HG02610 (cell line): ENCODE data around the gene ACVR2B.

Experiments used
- ATAC-seq: cut with Tn5 transposase; IDR thresholded peaks from one replicate; pipeline ENCODE4 v1.9.1; 2021; ENCODE audit warnings: mild to moderate bottlenecking, moderate library complexity; ENCODE audit not compliant: unreplicated experiment

The ACVR2B gene

DNA sequence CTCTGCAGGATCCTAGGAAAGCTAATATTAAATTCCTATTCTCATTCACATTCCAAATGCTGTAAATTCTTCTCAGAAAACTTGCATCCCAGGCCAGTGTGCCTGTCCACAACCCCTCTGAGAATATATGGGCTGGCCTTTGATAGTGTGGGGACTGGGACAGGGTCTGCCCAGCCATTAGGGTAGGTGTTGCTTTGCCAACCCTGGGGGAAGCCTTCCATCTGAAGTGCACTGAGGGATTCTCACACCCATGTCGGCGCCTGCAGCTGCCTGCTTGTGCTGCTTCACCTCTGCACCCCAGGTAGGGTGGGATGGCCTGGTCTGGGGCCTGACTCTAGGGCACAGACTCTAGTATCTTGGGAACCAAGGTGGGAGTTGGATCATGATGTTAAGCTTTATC is 27.2 kb downstream of the ACVR2B start:
- ATAC-seq: no peak

DNA sequence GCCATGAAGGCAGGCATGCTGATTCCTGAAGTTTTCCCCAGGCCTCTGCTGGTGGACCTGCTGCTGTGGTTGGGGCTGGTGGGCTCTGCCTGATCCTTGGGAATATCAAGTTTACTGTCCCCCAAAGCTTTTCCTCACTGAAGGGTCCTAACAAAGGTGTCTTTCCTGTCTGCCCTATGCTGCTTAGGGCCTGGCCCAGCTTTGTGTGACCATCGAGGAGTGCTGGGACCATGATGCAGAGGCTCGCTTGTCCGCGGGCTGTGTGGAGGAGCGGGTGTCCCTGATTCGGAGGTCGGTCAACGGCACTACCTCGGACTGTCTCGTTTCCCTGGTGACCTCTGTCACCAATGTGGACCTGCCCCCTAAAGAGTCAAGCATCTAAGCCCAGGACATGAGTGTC is 29.3 kb downstream of the ACVR2B start:
- ATAC-seq: no peak

DNA sequence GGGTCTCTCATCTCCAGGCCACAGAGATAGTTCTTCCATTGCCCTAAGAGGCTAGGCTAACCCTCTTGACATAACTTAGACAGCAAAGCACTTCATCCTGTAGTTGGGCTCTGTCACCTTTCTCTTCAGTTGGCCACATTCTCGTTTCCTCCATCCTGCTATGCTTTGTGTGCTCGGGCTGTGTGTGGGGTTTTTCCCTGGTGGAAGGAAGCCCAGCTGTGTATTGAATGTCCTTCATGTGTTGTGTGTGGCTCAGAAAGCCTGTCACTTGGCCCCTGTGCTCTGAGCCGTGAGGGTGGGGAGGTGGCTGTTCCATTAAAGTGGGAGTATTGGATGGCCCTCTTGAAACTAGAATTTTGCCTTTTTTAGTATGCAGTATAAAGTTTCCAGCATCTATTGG is 33.6 kb downstream of the ACVR2B start:
- ATAC-seq: peak; percentile 90

DNA sequence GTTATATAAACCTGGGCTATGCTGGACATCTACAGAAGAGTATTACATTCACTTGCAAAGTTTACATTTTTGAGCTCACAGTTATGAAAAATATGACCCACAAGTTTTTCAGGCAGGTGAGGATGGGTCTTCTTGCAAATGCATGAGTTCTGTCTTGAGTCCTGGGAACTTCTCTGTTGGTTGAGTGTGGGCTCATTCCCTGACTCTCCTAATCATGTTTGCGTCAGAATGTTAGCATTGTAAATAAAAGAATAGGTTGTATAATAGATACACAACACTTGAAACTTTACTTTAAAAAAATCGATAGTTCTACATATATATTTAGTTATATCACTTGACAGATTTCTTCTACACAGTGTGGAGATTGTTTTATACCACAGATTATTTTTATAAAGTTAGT is 35.3 kb downstream of the ACVR2B start:
- ATAC-seq: no peak

DNA sequence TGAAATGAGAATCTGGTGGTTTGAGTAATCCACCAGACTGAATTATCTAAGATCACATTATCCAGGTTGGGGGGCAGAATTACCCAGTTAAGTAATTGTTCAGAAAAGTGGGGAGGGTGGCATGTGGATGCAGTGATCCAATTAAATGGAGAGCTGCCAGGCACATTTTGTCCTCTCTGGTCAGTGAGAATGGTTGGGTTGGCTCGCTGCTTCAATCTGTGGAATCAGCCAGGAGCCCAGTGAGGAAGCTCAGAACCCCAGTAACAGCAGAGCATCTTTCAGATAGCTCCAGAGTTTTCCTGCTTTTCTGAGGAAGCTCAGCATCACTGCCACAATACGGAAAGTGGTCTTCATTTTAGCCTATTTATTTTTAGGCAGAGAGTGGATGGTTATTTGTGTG is 36.1 kb downstream of the ACVR2B start:
- no peak for ATAC-seq

DNA sequence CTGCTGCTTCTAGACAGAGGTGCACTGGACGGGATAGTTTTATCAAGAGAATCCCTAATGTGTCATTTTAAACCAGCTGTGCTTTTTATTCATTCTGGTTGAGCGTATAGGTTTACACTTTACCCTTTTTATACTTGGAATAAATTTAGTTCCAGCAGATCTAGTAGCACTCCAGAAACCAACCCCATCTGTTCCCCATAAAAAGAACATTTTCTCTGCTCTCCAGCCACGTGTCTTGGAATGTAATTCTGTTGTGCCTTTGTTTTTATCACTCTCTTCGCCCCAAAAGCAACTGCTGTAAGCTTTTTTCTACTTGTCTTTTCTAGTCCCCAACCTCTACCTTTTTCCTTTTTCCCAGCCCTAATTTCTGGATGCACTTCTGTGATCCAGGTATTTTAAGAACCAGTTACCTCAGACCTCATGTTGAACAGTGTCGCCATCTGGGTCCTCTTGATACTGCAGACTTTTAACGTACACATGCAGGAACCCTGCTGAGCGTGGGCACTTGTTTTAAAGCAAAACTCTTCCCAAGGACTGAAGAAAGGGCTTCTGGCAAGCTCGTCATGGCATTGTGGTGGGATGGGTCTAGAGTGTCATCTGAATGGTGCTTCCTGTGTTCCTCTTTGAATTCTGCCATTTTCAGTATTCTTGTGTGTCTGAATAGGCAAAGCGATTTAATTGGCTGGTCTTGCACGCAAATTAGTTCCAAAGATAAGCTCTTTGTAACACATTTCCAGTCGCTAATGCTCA is 36.8 kb downstream of the ACVR2B start:
- no peak for ATAC-seq

DNA sequence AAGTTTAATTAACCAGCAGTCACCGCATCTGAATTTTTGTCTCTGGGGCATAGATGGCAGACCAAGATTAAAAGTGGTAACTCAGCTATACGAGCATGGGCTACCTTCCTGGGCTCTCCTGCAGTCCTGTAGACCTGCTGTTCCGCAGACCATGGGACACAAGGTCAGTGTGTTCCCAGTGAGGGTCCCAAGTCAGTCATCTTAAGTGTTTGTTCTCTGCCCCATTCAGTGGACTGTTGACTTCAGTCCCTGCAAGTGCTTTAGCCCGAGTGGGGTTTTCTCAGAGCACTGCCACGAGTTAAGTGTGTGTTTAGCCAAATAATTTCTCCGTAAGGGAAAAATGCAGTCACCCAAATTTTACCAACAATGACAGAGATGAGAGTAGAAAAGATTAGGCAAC is 37.5 kb downstream of the ACVR2B start:
- no peak for ATAC-seq

DNA sequence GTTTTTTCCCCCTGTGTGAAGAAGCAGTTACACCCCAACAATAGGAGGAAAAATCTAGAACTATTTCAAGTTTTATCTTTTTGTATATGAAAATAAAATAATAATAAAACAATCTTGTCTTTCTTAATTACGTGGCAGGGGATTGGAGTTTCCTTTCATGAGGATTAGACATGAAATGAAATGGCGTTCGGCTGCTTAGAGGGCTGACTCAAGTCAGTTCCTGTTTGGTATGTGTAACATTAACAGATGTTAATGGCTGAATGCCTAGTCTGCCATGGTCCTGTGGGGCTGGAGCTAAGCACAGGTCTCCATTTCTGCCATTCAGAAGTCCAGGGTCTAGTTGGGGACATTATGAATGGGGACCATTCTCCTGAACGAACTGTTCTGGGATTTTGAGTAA is 39.3 kb downstream of the ACVR2B start:
- no peak for ATAC-seq

DNA sequence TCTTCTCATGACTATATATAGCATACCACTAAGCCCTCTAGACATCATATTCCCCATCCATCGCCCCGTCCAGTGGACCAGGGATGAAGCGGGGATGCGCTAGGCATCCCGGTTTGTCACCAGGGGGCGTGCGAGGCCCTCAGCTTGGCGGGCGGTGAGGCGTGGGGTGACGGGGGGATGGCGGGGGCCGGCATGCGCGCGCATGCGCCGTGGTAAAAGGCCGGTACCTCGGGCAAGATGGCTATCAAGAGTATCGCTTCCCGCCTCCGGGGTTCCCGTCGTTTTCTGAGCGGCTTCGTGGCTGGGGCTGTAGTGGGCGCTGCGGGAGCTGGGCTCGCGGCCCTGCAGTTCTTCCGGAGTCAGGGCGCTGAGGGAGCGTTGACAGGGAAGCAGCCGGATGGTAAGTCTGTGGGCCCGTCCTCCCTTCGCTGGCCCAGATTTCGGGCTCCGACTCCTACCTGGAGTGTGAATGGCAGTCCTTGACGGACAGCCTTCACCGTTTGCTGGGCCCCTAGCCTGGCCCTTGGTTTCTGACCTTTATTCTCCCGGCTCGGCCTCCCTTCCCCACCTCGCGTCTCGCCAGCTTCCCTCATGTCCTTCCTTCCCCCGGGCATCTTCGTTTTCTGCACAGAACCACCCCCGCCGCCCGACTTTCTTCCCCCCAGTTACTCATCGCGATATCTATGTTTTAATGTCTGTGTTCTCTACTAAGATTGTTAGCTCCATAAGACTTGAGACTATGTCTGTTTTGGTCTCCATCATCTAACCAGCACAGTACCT is 42.6 kb downstream of the ACVR2B start, which contains the start of gene EXOG:
TSS of gene EXOG (plus strand) at position 210 of the 780 bp plus-strand sequence. CDS start at position 238, 28 bp downstream.
- peak; percentile 91 for ATAC-seq

DNA sequence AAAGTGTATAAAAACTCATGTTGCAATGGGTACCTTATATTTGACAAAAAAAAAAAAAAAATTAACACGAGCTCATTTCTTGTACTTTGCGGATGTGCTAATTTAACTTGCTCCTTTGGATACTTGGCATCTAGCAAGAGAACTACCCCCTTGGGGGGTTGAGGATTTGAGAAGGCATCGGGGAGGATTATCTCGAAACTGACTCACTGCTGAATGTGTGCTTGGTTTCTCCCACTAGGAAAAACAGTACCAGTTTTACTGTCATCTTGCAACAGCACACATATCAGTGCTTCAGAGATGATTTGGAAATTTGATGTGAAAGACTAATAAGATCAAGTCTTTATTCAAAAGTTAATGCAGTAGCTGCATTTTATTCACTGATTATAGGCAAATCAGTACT is 43.3 kb downstream of the ACVR2B start:
- ATAC-seq: no peak

DNA sequence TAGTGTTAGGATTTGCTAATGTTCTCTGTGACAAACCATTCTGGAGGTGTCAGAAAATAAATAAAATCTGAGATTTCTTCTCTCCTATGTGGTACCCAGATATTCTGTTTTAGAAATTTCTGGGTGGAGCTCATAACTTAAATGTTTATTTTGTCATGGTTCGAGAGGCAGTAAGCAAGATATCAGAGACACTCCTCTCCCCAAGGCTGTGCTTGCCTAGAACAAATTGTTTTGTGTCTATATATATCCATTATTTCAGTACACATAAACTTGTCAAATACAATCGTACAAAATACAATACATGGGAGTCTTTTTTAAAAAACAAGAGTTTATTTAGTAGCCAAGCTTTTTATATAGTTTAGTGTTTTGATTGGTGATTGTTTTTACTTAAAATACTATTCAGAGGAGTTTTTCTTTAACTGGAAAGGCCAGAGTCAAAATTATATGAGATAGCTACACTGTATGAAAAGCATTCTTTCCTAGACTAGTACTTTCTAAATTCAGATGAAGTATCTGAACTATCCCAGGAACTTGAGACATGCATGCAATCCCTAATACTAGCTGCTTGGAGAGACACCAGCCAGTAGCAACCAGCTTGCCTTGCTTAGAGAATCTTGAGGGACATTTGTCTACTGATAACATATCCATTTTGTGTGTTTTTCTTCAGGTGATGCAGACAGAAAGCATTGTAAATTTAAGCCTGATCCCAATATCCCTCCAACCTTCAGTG is 47.2 kb downstream of the ACVR2B start:
- ATAC-seq: no peak

DNA sequence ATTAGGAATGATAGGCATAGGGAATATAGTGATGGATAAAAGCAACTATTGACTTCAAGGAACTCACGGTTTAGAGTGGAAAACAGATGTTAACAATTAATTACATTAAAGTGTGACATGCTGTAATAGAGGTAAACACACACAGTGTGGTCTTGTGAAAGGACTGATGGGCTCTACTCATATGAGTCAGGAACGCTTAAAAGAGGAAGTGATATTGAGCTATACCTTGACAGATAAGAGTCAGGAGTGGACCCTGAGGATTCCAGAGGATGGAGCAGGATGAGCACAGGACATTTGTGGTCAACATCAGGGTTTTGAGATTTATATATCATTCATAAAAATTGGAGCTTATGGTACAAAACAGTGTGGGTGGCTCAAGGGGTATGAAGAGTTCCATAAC is 53.4 kb downstream of the ACVR2B start:
- peak; percentile 99 for ATAC-seq

DNA sequence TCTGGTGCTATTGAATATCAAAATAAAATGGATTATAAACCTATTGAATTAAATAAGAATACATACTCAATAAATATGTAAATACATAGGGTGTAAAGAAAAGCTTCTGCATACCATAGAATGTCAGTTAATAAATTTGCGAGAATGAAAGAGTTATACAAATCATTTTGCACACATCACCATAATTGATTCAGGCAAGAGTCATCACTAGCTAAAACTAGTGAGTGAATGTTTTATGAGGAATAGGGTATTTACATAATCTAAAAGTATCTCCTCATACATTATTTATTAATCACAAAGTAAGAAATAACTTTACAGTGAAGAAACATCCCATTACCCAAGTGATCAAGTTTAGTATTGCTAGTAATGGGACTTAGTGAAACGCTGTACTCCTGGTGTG is 56.0 kb downstream of the ACVR2B start:
- no peak for ATAC-seq

DNA sequence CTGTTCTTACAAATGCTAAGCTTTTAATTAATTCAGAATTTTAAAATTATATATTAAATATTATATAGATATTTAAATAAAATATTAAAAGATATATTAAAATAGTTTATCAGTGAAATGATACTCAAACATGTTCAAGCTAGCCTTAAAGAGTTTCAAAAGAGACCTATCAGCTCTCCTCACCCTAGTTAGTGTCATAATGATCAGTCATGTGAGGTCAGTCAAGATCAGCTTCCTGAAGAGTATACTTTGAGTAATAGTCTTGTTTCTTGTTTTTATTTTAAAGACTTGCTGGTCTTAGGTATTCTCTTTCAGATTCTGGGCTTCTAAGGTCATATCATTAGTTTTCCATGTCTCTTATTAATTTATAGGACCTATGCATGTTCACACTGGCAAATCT is 56.9 kb downstream of the ACVR2B start:
- no peak for ATAC-seq

DNA sequence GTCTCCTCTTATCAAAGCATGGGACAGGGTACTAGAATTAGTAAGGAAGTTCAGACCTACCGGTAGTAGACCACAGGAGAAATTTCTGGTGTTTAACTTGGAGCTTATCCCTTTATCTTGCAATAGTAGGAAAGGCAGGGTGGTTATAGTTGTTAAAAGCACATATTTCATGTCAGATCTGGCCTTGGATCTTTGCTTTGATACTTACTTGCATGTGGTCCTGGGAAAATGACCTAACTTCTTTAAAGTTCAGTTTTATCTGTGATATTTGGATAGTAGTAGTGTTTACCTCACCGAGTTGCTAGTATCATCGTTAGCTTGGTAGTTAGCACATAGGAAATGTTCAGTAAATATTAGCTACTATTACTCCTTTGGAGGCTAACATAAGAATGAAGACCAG is 57.9 kb downstream of the ACVR2B start:
- ATAC-seq: no peak

DNA sequence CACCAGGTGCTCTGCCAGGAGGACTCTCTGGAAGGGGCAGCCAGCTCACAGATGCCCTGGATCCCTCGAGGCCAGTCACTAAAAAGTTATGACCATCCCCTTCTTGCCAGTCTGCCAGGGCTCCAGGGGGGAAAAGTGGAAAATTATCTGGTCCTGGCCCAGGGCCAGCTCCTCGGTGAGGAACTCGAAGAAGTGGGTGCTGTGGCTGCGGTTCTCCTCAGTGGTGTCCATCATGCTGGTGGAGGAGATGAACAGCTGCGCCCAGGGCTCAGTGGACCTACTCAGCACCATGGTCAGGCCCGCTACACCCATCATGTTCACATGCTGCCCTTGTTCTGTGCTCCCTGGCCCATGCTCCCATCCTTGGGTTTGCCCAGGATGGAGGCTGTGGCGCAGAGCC is 61.7 kb downstream of the ACVR2B start:
- no peak for ATAC-seq

DNA sequence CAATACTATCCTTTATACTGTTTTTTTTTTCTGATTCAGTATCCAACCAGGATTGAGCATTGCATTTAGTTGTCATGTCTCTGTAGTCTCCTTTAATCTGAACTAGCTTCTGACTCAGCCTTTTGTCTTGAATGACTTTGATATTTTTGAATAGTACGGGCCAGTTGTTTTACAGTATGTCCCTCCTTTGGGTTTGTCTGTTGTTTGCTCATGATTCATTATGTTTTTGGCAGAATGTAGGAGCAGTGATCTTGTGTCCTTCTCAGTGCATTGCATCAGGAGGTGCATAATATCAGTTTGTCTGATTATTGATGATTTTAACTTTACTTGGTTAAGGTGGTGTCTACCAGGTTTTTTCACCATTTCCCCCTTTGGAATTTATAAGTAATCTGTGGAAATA is 63.0 kb downstream of the ACVR2B start:
- no peak for ATAC-seq

DNA sequence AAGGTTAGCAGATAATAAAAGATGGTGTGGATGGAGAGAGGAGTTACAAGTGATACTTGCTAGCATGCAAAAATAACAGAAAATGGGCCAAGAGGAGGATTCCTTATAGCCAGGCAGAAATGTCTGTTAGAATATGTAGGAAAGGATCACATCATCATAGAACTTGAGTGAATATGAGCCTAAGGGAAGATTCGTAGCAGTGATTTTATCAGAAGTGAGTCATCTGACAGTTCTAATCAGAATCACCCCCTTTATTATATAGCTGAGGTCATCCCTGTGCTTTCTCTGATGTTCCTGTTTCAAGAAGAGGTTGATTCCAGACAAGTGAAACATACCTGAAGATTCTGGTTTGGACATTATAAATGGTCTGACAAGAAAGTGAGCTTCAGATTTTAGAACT is 65.3 kb downstream of the ACVR2B start:
- no peak for ATAC-seq

DNA sequence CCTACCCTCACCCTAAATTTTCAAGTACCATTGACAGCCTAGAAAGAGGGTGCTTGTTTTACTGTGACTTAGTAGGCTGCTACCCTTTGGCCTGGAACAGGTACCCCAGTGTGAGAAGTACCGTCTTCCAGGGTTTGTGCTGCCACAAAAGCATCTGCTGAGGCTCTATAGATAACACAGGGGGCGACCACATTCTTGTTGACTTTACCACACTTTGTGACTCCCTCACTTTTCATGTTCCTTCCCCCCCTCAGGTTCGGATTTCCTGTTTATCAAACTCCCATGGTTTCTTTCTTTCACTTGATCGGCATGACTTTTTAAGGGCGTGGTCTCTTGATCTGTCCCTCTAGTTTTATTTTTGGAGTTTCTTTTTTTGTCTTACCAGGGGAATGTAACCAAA is 66.0 kb downstream of the ACVR2B start:
- no peak for ATAC-seq

DNA sequence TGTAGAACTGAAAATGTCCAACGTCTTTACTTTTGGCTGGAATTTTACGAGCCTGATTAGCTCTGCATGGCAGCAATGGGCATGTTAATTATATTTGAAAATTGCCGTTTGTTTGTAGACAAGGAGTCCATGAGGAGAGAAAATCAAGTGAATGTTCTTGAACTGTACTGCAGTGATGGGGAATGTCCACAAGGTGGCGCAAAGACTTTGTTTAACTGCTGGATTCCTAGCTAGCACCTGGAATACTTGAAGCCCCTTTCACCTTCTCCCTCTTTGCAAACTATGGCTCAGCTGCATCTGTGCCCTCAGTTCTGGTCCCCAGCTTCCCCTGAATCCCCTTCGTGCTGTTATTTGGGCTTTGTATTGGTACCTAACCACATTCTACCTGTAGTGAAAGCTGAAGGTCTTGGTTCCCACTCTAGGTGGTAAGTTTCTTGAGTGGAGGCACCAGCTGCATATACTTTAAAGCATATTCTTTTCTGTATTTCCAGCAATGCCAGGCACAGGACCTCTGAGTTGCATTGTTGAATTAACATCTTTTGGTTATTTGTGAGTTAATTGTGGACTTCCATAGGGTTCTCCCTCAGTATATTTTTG is 67.8 kb downstream of the ACVR2B start:
- ATAC-seq: no peak

DNA sequence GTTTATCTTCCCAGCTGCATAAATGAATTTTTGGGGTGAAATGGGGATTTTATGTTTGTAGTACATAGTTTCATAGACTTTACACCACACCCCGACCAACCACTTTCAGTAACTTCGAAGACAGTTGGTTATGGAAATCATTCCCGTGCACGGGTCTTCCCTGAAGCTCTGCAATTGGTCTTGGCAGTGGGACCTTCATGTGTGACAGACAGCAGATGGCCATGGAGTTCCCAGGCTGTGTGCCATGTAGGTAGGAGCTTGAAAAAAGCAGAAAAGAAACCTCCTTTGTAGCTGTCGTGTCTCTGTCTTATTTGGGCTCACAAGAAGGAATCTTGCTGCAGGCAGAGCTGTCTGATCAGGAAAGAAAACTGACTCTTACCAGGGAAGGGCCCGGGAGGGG is 68.3 kb downstream of the ACVR2B start:
- ATAC-seq: no peak
